ENCODE data around the gene SARS1.

The SARS1 gene

GRCh38 chr1:109229531-109230127 is 15.9 kb downstream of the SARS1 start:
- no peak for FAIRE-seq

- no peak for FAIRE-seq
Measured at GRCh38 chr1:109231066-109231465, 17.3 kb downstream of the SARS1 start.

GRCh38 chr1:109235137-109235536 is 21.4 kb downstream of the SARS1 start:
- no peak for FAIRE-seq

- no peak for FAIRE-seq
Measured at GRCh38 chr1:109237512-109237911, 23.8 kb downstream of the SARS1 start.

GRCh38 chr1:109238382-109238781 is 24.7 kb downstream of the SARS1 start:
- no peak for FAIRE-seq

- FAIRE-seq = no peak
Measured at GRCh38 chr1:109239047-109239408, 25.3 kb downstream of the SARS1 start.

- FAIRE-seq = no peak
Measured at GRCh38 chr1:109239409-109240068, 25.8 kb downstream of the SARS1 start.

- no peak for FAIRE-seq
Measured at GRCh38 chr1:109240158-109241152, 26.7 kb downstream of the SARS1 start.

GRCh38 chr1:109241344-109241743 is 27.6 kb downstream of the SARS1 start:
- no peak for FAIRE-seq

- no peak for FAIRE-seq
Measured at GRCh38 chr1:109241841-109242345, 28.2 kb downstream of the SARS1 start.

GRCh38 chr1:109242387-109242786 is 28.7 kb downstream of the SARS1 start:
- no peak for FAIRE-seq

GRCh38 chr1:109243221-109243620 is 29.5 kb downstream of the SARS1 start:
- no peak for FAIRE-seq

GRCh38 chr1:109243860-109244552 is 30.3 kb downstream of the SARS1 start:
- FAIRE-seq = no peak

GRCh38 chr1:109246141-109246551 is 32.4 kb downstream of the SARS1 start:
- no peak for FAIRE-seq

- FAIRE-seq = no peak
Measured at GRCh38 chr1:109247401-109248365, 34.0 kb downstream of the SARS1 start.

GRCh38 chr1:109248444-109248796 is 34.7 kb downstream of the SARS1 start:
- FAIRE-seq = no peak

GRCh38 chr1:109248797-109249629 is 35.3 kb downstream of the SARS1 start, which contains the start of gene CELSR2:
CELSR2 (plus strand) TSS chr1:109249539; CDS start chr1:109250080, 541 bp downstream.
- no peak for FAIRE-seq

- no peak for FAIRE-seq
Measured at GRCh38 chr1:109249654-109250401, 36.1 kb downstream of the SARS1 start.

- FAIRE-seq = no peak
Measured at GRCh38 chr1:109250454-109251276, 36.9 kb downstream of the SARS1 start.
